HG02623 (cell line): ENCODE measurements around the gene PPP1R18.
"Not testable (repeated sequence)": the region's sequence is repeated elsewhere in the genome, so short reads cannot be mapped to it uniquely, and the experiment has no call there.

Experiments used
- ATAC-seq: cut with Tn5 transposase; IDR thresholded peaks from one replicate; pipeline ENCODE4 v1.9.1; 2021; ENCODE audit warnings: moderate library complexity; ENCODE audit not compliant: unreplicated experiment

Gene PPP1R18

DNA sequence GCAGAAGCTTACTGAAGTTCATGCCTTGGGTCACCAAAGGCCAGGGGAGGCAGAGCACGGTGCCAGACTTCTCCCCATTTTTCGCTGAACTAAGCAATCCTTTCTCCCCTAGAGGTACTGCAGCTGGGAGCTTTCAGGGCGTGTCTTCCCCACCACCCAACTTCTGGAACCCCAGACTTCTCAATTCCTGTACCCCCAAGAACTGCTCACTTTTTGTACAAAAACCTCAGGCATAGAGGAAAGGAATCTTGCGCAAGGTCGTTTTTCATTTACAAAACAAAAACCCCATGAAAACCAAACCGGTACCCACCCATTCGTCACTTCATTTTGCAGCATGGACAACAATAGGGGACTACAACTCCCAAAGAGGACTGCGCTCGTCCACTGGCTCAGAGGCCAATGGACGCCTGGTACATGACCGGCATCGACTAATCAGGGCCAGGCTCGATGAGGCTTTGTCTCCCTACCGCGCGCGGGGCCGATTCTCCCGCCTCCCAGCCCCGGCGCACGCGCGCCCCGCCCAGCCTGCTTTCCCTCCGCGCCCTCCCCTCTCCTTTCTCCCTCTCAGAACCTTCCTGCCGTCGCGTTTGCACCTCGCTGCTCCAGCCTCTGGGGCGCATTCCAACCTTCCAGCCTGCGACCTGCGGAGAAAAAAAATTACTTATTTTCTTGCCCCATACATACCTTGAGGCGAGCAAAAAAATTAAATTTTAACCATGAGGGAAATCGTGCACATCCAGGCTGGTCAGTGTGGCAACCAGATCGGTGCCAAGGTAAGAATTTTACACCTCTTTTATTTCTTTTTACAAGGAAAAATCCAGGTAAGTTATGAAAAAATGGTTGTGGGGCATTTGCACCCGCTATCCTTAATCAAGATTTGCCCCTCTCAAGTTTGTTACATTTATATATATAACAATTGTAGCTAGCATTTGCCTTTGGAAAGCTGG lies 33.6 kb upstream of the PPP1R18 start, which contains the start of gene TUBB:
Gene TUBB, plus strand, starts transcription at position 562 of the 947 bp plus-strand sequence. Its CDS starts 155 bp downstream, at position 717.
- peak; percentile 33 for ATAC-seq

DNA sequence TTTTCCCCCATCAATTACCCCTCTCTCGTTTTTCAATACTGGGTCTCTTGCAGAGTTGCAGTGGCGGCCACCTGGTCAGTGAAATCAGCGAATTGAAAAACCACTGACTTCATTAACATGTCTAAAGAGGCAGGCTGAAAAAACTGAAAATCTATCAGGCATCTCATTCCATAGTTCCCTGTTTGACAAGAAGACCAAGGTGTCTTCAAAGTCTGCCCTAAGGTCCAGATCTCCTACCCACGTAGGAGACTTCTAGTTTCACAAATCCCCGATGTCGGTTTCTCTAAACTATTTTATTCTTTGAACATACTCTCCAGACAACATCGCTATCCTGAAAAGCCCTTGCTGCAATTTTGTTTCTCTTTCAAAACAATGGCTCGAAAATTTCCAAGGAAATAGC lies 32.9 kb upstream of the PPP1R18 start:
- ATAC-seq, result no peak

DNA sequence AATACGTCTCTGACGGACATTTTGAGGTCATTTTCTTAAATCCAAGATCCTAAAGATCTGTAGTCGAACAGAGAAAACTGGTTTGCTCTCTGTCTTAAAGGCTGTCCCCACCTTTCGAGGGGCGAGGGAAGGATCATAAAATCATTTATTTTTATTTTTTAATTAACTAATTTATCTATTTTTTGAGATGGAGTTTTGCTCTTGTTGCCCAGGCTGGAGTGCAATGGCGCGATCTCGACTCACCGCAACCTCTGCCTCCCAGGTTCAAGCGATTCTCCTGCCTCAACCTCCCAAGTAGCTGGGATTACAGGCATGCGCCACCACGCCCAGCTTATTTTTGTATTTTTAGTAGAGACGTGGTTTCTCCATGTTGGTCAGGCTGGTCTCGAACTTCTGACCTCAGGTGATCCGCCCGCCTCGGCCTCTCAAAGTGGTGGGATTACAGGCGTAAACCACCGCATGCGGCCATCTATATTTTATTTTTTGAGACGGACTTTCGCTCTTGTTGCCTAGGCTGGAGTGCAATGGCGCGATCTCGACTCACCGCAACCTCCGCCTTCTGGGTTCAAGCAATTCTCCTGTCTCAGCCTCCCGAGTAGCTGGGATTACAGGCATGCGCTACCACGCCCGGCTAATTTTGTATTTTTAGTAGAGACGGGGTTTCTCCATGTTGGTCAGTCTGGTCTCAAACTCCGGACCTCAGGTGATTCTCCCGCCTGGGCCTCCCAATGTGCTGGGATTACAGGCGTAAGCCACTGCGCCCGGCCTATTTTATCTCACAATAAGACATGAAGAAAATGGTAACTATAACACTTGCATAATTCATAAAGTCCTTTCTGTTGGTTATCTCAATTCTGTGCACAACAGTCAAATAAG lies 31.6 kb upstream of the PPP1R18 start:
- ATAC-seq, result not testable (repeated sequence)

DNA sequence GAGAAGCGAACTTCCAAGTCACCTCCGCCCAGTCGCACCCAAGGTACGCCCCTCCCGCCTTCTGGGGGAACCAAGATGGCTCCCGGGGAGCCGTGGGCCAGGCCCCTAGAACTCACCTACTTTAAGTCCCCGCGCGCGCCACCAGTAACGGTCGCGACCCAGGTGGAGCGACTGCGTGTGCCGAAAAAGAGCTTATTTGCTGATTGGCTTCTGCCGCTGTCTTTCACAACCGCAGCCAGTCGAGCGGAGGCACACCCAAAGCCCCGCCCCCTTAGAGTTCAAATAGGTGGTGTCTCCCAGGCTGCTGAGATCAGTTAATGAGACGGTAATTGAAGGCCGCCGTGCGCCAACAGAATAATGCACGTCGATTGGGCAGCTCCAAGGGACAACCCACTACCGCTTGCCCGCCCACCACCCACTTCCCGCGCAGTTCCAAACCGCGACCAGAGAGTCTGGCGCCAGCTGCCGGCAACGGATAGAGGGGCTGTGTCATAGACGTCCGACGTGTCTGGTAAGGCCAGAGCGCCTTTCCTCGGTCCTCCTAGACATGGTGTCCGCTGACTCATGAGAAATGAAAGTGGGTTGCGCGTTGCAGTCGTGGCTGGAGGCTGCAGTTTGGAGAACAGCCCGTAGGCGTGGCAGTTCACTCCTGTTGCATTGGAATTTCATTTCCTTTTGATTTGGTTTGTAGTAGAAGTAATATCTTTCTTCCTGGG lies 30.8 kb upstream of the PPP1R18 start, which contains the start of gene MDC1:
Gene MDC1, minus strand, starts transcription at position 153 of the 716 bp plus-strand sequence. CDS start 2,106 bp downstream, outside the sequence.
- ATAC-seq, result peak; percentile 66

DNA sequence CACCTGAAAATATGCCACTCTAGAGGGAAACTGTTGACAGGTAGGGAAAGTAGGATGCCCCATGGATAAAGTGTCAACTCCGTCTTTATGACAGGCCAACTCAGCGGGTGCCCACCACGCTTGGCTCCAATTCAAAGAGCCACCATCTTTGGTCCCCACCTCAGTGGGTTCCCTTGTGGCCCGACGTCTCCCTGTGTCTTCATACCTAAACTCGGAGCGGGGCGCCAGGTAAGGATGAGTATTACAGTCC lies 30.4 kb upstream of the PPP1R18 start:
- no peak for ATAC-seq

DNA sequence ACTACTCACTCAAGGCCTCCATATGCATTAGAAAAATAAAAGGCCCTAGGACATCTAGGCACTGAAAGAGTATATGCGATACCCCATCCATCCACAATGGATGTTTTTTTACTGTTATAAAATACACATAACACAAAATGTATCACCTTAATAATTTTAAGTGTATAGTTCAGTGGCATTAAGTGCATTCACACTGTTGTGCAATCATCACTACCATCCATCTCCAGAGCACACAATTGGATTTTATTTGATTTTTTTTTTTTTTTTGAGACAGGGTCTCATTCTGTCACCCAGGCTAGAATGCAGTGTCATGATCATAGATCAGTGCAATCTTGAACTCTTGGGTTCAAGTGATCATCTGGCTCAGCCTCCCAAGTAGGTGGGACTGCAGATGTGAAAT lies 27.8 kb upstream of the PPP1R18 start:
- no peak for ATAC-seq

DNA sequence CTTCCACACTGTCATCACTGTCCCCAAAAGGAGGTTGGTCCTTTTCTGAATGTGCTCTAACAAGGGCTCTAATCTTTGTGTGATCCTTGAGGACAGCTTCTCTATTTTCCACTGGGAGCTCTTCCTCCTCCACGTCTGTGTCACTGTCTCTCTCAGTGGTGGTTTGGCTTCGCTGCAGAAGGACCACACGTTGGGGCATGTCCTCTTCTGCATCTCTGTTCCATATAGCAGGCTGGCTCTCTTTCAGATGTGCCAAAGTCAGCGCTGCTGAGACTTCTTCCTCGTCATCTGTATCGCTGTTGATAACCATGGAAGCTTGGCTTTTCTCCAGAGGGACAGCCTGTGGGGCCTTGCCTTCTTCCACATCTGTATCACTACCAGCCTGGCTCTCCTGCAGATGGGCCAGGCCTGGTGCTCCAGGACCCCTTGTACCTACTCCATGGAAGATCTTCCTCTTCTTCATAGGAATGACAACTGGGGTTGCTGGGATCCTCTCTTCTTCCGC lies 26.0 kb upstream of the PPP1R18 start:
- ATAC-seq, result no peak

DNA sequence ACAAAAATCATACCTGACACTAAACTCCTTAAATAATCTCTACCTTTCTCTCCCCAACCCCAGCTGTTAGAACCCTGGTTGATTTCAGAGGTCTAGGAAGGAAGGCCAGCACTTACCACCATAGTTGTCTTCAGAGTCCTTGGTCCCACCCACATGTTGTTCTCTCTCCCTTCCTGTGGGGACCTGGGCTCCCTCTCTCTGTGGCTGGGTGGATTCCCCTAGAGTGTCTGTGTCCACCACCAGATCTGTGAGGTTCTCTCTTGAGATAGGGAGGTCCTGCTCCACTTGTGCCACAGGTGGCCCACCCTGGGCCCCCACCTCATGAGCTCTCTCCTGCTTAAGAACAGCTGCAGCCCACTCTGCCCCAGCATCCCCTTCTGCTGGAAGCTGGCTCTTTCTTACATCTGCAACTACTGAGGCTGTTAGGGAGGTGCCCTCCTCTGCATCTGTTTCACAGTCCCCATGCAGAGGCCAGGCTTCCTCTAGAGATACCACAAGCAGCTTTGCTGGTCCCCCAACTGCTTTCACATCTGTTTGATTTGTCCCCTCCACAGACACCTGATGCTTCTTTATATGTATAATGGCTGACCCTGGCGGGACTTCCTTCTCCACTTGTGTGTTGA lies 25.4 kb upstream of the PPP1R18 start:
- ATAC-seq, result no peak

DNA sequence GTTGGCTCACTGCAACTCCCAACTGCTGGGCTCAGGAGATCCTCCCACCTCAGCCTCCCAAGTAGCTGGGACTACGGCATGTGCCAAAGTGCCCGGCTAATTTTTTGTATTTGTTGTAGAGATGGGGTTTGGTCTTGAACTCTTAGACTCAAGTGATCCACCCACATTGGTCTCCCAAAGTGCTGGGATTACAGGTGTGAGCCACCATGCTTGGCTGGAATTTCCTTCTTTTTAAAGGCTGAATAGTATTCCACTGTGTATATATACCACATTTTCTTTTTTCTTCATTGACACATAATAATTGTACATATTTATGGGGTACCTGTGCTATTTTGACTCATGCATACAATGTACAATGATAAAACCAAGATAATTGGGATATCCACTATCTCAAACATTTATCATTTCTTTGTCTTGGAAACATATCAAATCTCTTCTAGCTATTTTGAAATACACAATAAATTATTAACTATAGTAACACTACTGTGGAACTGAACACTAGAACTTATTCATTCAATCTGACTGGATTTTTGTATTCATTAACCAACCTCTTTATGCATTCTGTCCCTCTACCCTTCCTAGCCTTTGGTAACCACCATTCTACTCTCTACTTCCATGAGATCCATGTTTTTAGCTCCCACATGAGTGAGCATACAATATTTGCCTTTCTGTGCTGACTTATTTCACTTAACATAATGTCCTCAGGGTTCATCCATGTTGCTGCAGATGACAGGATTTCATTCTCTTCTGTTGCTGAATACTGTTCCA lies 22.8 kb upstream of the PPP1R18 start:
- ATAC-seq, result no peak

DNA sequence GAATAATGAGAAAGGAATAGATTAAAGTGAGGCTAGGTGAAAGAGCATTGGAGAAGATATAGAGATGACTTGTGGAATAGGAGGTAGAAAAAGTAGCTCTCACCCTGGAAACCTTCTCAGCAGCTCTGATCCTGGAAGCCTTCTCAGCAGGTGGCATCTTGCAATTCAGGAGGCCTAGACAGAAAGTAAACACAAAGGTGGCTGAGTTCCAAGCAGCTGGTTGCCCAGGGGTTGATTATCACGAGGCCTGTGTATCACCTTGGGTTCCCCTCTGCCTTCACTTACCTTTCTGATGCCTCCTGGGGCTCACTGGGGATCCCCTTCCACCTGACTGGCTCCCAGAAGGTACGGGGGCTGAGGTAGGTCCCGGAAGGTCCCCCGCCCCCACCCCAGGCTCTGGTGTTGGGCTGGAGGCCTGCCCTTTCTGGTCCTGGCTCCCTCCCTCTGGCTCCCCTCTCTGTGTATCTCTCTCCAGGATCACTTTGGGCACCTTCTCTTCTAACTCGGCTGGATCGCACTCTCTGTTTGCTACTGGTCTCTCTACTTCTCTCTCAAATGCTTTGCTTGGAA lies 20.9 kb upstream of the PPP1R18 start:
- no peak for ATAC-seq

DNA sequence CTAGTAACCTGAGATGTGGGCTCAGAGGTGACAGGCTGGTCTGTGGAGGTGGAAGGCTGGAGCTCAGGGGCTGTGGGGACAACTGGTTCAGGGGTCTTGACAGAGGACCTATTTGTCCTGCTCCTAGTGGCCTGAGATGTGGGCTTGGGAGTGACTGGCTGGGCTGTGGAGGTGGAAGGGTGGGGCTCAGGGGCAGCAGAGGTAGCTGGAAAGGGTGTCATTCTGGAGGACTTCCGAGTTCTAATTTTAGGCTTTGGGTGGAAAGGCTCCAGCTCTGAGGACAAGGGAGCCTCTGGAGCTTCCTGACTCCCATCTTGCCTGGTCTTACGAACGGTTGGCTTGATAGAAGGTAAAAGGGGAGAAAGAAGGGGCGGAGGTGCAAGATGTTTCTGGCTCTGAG lies 19.2 kb upstream of the PPP1R18 start:
- no peak for ATAC-seq

DNA sequence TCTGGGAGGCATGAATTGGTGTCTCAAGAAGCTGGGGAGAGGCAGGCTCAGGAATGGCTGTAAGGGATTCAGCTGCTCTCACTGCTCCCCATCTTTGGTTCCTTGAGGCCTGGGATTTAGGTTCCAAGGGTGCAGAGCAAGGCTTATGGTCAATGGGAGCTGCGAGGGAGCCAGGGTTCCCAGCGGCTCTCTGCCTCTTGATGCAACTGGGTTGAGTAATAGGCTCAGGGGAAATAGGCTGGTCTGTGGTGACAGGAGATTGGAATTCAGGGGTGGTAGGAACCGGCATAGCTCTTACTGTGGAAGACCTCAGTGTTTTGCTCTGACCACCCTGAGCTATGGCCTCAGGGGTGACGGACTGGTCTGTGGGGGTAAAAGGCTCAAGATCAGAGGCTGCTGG lies 17.4 kb upstream of the PPP1R18 start:
- ATAC-seq, result no peak

DNA sequence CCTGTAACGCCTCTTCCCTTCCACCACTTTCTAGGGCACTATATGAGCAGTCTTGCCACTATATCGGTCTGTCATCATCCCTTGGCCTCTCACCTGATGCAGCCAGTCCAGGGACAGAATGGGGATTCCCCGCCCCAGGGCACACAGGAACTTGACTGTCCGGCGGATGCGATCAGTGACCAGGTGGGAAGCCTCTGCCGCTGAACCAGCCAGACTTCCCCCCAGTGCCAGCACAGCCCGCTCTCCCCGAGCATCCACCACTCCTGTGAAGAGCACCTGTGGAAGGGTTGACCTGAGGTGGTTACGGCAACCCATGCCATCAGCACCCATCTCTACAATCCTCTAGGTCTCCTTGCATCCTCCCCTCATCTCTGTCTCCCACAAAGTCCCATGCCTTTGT lies 16.6 kb upstream of the PPP1R18 start:
- ATAC-seq, result no peak

DNA sequence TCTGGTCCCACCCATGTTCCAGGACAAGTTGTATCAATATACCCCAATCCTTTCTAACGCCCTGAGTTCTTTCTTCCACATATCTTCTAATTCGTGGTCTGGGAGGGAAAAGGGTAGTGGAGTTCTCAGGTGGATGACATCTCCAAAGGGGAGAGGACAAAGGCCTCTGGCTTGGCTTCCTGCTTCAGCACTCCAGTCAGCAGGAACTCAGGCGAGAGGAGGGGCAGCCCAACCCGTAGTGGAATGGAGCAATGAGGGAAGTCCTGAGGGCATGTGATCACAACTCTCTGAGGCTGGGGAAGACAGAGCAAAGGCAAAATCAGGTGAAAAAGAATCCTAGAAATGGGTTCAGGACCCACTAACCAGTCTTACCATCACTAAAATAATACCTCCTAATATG lies 13.9 kb upstream of the PPP1R18 start:
- ATAC-seq, result no peak

DNA sequence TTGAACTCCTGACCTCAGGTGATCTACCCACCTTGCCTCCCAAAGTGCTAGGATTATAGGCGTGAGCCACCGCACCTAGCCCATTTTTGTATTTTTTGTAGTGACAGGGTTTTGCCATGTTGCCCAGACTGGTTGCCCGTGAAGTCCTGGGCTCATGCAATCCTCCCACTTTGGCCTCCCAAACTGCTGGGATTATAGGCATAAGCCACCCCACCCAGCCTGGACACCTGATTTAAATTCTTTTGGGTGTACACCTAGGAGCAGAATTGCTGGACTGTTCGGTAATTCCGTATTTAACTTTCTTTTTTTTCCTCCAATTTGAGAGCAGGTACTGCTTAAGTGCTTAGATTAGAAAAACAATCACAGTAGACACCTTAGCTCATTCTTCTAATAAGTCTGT lies 10.0 kb upstream of the PPP1R18 start:
- no peak for ATAC-seq

DNA sequence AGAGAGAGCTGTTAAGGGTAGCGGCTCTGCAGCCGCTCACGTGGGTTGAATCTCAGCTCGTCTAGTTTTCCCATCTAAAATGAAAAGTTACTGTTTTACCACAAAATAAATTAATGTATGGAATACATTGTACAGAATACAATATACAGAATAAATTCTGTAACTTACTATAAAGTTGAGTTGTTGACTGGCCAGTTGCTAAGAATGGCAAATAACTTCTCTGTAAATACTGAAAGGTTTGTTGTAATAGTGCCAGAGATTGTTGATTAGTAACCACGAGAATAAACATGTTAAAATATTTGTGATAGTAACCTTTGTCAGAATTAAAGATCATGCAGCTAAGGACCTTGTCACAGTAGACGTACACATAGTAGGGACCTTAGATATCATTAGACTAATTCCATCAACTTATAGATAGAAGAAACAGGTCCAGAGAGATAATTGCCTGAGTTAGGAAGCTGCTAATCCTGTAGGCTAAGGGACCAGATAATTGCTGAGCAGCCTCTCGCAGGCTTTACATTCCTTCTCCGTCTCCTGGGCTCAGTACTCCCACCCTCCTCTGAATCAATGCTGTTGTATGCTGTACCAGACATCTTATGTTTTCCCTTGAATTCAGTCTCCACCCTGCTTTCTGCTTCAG lies 4.9 kb upstream of the PPP1R18 start:
- no peak for ATAC-seq

DNA sequence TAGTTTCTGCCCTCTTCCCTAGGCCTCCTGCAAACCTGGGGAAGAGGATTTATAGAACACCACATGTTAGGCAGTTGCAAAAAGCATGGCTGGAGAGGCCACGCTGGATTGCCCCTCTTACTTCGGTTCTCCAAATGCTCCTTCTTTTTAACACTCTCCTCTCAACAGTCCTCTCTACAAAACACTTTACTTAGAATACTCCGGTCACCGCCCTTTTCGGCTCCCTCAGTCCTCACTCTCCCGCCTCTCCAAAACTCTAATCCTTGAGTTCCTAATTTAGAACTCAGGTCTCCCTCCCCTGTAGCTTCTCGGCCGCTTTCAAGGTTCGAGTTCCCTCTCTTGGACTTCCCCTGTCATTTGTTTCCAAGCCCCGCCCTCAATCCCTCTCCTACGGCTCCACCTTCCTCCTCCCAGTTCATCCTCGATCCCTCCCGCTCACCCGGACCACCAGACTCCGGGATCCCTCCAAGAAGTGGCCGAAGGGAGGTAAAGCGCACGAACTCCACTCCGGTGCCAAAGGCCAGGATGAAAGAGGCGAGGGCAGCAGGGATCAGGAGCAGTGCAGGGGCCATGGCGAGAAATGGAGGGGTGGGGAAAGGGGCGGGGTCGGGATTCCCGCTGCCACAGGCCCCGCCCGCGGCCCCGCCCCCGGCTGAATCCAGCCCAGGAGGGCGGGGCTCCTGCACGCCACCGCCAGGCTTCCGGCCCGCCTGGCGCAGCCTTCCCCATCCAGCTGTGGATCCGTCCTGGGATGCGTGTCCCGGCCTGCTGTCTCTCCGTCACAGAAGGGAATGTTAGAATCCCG lies 4.2 kb upstream of the PPP1R18 start, which contains the start of gene NRM:
Gene NRM, minus strand, starts transcription at position 582 of the 805 bp plus-strand sequence. Its CDS starts 10 bp downstream, at position 572.
- peak; percentile 26 for ATAC-seq

DNA sequence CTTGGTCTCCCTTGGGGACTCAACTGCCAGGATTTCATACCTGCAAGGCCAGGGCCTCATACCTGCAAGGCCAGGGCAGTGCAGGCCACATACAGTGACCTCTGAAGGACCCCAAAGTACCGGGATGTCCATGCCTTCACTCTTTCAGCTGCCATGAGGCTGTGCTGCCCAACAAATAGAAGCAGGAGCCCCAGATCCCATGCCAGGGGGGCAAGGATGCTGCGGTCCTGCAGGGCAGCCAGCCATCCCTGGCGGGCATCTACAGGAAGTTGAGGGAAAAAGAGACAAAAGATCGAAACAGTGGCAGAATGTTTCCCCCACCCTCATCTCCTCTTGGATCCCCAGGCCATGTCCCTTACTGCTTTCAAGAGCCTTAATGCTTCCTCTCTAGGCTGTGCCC lies 3.5 kb upstream of the PPP1R18 start:
- ATAC-seq, result no peak
